Fibroblast of the aortic adventitia (primary cell): ENCODE results near the gene NT5M. TPM values are rescaled to one million over a fixed set of nuclear protein-coding genes. Genes with fewer than 3 reads are reported as not detected.

ENCODE experiments used
- DNase-seq: peaks from one replicate; pipeline ENCODE4 v3.0.0-alpha.2; 2010; ENCODE audit warnings: low read depth
- H3K4me3 ChIP-seq: 2 replicates; pipeline ENCODE4 v1.5.1; 2011; ENCODE audit warnings: low read depth, mild to moderate bottlenecking, control low read depth, low read length, moderate library complexity
- CTCF ChIP-seq: IDR thresholded peaks from 2 replicates; pipeline ENCODE4 v1.5.1; 2011; ENCODE audit warnings: mild to moderate bottlenecking, low read length, control low read depth, inconsistent platforms; ENCODE audit not compliant: insufficient read depth
- total RNA-seq: library from RNA; depleted of rRNA; stranded (reverse); fragments of >200 nt; gene quantifications from 2 replicates; pipeline ENCODE4 v1.2.3, GENCODE V29; 2012; ENCODE audit warnings: low replicate concordance

NT5M gene
- total RNA-seq, 1 donor, result 2.3 TPM

GRCh38 chr17:17384291-17384615 is 81.1 kb downstream of the NT5M start:
- TF ChIP-seq CTCF, result no peak
- H3K4me3 ChIP-seq, result no peak overlapping the region
- DNase-seq, result no peak

GRCh38 chr17:17384961-17385360 is 81.8 kb downstream of the NT5M start:
- H3K4me3 ChIP-seq, result no peak overlapping the region
- TF ChIP-seq CTCF, result no peak
- DNase-seq, result no peak

- H3K4me3 ChIP-seq, result no peak overlapping the region
- no peak for DNase-seq
- TF ChIP-seq CTCF, result no peak
Observed at GRCh38 chr17:17385491-17385890, 82.3 kb downstream of the NT5M start.

- TF ChIP-seq CTCF, result no peak
- no peak for DNase-seq
- H3K4me3 ChIP-seq, result no peak overlapping the region
Observed at GRCh38 chr17:17386094-17386800, 83.1 kb downstream of the NT5M start.

- no peak for DNase-seq
- no peak for TF ChIP-seq CTCF
Observed at GRCh38 chr17:17387017-17387497, 83.9 kb downstream of the NT5M start.

GRCh38 chr17:17387498-17388362 is 84.6 kb downstream of the NT5M start:
- TF ChIP-seq CTCF, result no peak
- DNase-seq, result no peak
- H3K4me3 ChIP-seq, result no peak overlapping the region

More at GRCh38 chr17:17387017-17387497, 83.9 kb downstream of the NT5M start:
- H3K4me3 ChIP-seq, result no peak overlapping the region
